Brain microvascular endothelial cell (primary cell): Measurements from ENCODE around the gene REN.

Source experiments
- DNase-seq: peaks from one replicate; pipeline ENCODE4 v3.0.0-alpha.2; 2020
- H3K27ac ChIP-seq: fragments of 250-450 bp; sonication (Bioruptor Pico); 2 replicates; pipeline ENCODE4 v1.5.1; 2020; ENCODE audit warnings: mild to moderate bottlenecking, moderate library complexity
- H3K27me3 ChIP-seq: fragments of 250-450 bp; sonication (Bioruptor Pico); replicated peaks from 2 replicates; pipeline ENCODE4 v1.5.1; 2020; ENCODE audit warnings: mild to moderate bottlenecking
- H3K36me3 ChIP-seq: fragments of 250-450 bp; sonication (Bioruptor Pico); replicated peaks from 2 replicates; pipeline ENCODE4 v1.5.1; 2020; ENCODE audit warnings: mild to moderate bottlenecking
- H3K4me3 ChIP-seq: 2 replicates; pipeline ENCODE4 v1.5.1; 2011; ENCODE audit warnings: low read depth, mild to moderate bottlenecking, control low read depth, low read length, moderate library complexity
- in situ Hi-C: cut with HindIII; loops from 2 replicates; pipeline ENCODE4 v1.10.0; 2017; ENCODE audit warnings: low sequenced_read_pairs, low pct_ligation_motif_present
- TF ChIP-seq, protein P1 (sequence below): IDR thresholded peaks from 2 replicates; pipeline ENCODE4 v1.5.1; 2011; ENCODE audit warnings: low read depth, mild to moderate bottlenecking, moderate library complexity, low read length, control low read depth, inconsistent platforms; ENCODE audit errors: missing control alignments

REN gene

DNA sequence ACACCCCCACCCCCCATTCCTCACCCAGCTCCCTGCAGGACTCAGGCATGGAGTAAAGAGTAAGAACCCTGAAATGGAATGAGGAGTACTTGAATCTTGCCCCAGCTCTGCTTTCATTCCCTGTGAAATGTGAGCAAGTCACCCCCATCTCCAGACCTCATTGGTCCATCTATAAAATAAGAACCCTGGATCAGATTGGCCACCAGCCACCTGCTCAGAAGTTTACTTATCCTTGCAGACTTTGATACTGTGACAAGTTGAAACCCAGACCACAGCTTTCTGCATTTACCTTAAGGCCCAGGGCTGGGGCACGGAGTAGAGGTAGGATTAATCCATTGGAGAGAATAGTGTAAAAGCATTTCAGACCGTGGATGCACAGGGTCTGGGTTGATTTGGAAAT lies 27.9 kb upstream of the REN start:
- no peak for DNase-seq
- TF ChIP-seq, protein P1, sequence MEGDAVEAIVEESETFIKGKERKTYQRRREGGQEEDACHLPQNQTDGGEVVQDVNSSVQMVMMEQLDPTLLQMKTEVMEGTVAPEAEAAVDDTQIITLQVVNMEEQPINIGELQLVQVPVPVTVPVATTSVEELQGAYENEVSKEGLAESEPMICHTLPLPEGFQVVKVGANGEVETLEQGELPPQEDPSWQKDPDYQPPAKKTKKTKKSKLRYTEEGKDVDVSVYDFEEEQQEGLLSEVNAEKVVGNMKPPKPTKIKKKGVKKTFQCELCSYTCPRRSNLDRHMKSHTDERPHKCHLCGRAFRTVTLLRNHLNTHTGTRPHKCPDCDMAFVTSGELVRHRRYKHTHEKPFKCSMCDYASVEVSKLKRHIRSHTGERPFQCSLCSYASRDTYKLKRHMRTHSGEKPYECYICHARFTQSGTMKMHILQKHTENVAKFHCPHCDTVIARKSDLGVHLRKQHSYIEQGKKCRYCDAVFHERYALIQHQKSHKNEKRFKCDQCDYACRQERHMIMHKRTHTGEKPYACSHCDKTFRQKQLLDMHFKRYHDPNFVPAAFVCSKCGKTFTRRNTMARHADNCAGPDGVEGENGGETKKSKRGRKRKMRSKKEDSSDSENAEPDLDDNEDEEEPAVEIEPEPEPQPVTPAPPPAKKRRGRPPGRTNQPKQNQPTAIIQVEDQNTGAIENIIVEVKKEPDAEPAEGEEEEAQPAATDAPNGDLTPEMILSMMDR: no peak
- Histone ChIP-seq H3K27me3 (no peaks in the 10 kb centered on the region), H3K27ac (no peak overlapping the region), H3K4me3 (no peak overlapping the region), H3K36me3 (no peaks in the 10 kb centered on the region)
- in situ Hi-C loops: no loop called here

DNA sequence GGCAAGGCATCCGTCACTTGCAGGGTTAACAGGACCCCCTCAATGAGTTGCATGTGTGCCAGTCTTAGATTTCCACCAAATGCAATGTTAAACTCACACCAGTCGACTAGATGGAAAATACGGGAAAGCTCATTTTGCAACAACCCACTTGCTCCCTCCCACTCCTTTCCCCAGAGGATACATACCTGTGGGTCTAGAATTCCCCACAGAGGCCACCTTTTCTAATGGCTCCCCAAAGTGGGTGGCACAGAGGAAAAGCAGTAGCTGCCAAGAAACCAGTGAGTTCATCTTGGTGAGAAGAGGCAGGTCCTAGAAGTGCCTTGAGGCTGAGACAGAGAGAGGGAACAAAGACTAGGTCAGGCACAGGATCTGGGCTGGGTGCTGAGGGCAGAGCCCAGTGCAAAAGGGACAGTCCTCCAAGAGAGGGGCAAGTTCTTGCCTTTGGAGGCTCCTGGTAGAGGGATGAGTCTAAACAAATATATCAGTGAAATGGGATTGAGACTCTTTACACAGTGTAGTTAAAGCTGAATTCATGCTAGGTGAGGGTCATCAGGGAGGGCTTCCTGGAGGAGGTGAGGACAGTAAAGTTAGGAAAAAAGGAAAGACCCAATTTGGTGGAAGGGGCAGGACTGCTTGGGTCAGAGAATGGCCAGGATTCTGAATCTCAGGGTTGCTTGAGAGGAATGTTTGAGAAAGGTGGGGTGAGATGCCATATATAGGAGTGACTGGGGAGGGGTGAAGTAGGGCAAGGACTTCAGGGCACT lies 26.6 kb upstream of the REN start:
- H3K36me3 ChIP-seq: no peaks in the 10 kb centered on the region
- DNase-seq: no peak
- peaks cover 2% of the 10 kb centered on the region for H3K27me3 ChIP-seq
- in situ Hi-C loops: no loop called here
- H3K4me3 ChIP-seq: no peak overlapping the region
- TF ChIP-seq, protein P1: no peak
- no peak overlapping the region for H3K27ac ChIP-seq

DNA sequence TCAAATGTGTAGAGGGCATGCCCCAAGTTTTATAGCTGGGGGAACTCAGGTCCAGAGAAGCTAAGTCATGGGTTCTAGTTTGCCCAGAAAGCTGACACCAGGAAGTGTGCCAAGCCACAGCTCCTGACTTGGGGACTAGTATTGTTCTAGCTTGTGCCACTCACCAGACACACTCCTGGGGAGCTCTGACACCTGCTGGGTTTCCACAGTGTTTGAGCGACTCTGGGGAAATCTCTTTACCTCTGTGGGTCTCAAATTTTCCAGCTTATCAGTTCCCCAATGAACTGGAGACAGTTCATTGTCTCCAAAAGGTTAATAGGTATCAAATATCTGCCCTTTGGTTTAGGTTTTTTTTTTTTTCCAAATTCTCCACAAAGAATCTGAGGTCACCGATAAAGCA lies 25.9 kb upstream of the REN start:
- peaks cover 2% of the 10 kb centered on the region for H3K27me3 ChIP-seq
- TF ChIP-seq, protein P1: no peak

DNA sequence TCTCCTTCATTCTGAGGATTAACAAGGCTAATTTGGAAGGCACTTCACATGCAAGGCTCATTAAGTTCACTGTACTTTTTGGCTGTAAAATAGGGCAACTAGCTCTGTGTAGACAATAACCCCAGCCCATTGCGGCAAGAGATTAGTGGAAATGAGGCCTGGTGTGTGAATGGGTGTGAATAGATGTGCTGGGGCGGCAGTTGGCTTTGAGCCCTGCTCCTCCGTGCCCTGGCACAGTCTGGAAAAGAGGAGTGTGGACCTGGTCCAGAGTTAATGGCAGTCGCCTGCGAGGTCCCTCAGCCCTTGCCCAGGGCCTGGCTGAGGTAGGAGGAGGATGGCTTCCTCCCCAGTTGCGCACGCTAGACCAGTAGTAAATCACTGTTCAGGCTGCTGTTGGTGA lies 25.3 kb upstream of the REN start:
- no peak overlapping the region for H3K27ac ChIP-seq
- peaks cover 2% of the 10 kb centered on the region for H3K27me3 ChIP-seq
- DNase-seq: no peak
- H3K36me3 ChIP-seq: no peaks in the 10 kb centered on the region
- H3K4me3 ChIP-seq: no peak overlapping the region
- TF ChIP-seq, protein P1: no peak
- in situ Hi-C loops: no loop called here

More for the DNA sequence above, 25.9 kb upstream of the REN start:
- Histone ChIP-seq H3K27ac (no peak overlapping the region), H3K4me3 (no peak overlapping the region), H3K36me3 (no peaks in the 10 kb centered on the region)
- in situ Hi-C loops: no loop called here
- no peak for DNase-seq

DNA sequence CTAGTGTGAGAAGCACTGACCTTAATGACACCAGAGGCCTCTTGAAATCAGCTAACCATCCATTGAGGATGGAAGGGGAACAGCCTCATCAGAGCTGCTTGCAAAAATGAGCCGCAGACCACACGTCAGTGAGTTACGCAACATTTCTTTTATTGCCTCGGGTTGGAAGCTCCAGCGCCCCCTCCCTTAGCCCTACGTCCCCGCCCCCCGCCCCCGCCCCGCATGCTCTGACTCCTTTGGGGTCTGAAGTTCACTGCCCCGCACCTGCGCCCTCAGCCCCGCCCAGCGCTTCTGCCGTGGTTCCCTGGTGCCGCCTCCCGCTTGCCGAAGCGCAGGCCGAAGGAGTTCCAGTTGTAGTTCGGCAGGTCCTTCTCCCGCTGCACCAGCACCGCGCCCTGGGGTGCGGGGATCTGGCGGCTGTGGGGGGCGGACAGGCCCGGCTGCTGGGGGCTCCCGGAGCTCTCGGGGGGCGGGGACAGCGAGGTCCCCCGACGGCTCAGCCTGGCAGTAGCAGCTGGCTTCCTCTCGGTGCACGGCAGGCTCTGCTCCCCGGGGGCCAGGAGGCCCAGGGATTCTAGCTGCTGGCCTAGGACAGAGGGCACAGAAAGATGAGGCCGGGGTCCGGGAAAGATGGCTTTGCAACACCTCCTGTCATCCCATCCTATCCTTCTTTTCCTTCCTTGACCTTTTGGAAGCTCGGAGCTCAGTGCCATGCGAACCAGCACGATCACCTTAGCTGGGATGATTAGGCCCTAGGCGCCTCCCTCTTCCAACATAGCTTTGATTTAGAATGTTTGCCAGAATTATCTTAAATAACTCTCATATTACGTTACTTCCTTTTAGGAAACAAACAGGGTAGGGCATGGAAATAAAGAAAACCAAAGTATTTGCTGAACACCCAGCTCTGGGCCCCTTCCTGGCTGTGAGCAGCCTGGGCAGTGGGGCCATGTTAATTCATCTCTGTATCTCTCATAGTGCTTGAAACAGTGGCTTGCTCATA lies 24.4 kb upstream of the REN start:
- peaks cover 2% of the 10 kb centered on the region for H3K27me3 ChIP-seq
- no peak overlapping the region for H3K27ac ChIP-seq
- TF ChIP-seq, protein P1: no peak
- H3K36me3 ChIP-seq: no peaks in the 10 kb centered on the region
- H3K4me3 ChIP-seq: no peak overlapping the region
- no peak for DNase-seq
- in situ Hi-C loops: no loop called here
